ENCODE results near the gene GADD45G.

GADD45G gene

GRCh38 chr9:89641980-89642379, 37.2 kb downstream of the GADD45G start:
- no peak for TF ChIP-seq CTCF (IDR thresholded peaks at IDR 0.05; ENCODE audit: borderline replicate concordance, control extremely low read depth, extremely low read depth, insufficient read depth, missing control alignments)
- no peak for DNase-seq (ENCODE audit: low spot score)
- in situ Hi-C loops (cut with MboI; ENCODE audit: low sequenced_read_pairs, unreplicated experiment) = no loop called here

- no peak for DNase-seq (ENCODE audit: low spot score)
- in situ Hi-C loops (cut with MboI; ENCODE audit: low sequenced_read_pairs, unreplicated experiment) = no loop called here
- no peak for TF ChIP-seq CTCF (IDR thresholded peaks at IDR 0.05; ENCODE audit: borderline replicate concordance, control extremely low read depth, extremely low read depth, insufficient read depth, missing control alignments)
Measured at GRCh38 chr9:89642789-89643188, 38.0 kb downstream of the GADD45G start.

- DNase-seq (ENCODE audit: low spot score) = no peak
Measured at GRCh38 chr9:89646189-89646939, 41.6 kb downstream of the GADD45G start.

GRCh38 chr9:89647366-89648128, 42.7 kb downstream of the GADD45G start:
- in situ Hi-C loops (cut with MboI; ENCODE audit: low sequenced_read_pairs, unreplicated experiment) = no loop called here
- DNase-seq (ENCODE audit: low spot score) = no peak
- TF ChIP-seq CTCF (IDR thresholded peaks at IDR 0.05; ENCODE audit: borderline replicate concordance, control extremely low read depth, extremely low read depth, insufficient read depth, missing control alignments) = no peak

More at GRCh38 chr9:89646189-89646939, 41.6 kb downstream of the GADD45G start:
- in situ Hi-C loops (cut with MboI; ENCODE audit: low sequenced_read_pairs, unreplicated experiment) = no loop called here
- no peak for TF ChIP-seq CTCF (IDR thresholded peaks at IDR 0.05; ENCODE audit: borderline replicate concordance, control extremely low read depth, extremely low read depth, insufficient read depth, missing control alignments)

- DNase-seq (ENCODE audit: low spot score) = no peak
- no peak for TF ChIP-seq CTCF (IDR thresholded peaks at IDR 0.05; ENCODE audit: borderline replicate concordance, control extremely low read depth, extremely low read depth, insufficient read depth, missing control alignments)
- in situ Hi-C loops (cut with MboI; ENCODE audit: low sequenced_read_pairs, unreplicated experiment) = no loop called here
Measured at GRCh38 chr9:89648247-89649000, 43.6 kb downstream of the GADD45G start.

GRCh38 chr9:89649039-89649691, 44.4 kb downstream of the GADD45G start:
- TF ChIP-seq CTCF (IDR thresholded peaks at IDR 0.05; ENCODE audit: borderline replicate concordance, control extremely low read depth, extremely low read depth, insufficient read depth, missing control alignments) = no peak
- in situ Hi-C loops (cut with MboI; ENCODE audit: low sequenced_read_pairs, unreplicated experiment) = no loop called here

More at GRCh38 chr9:89649039-89649691, 44.4 kb downstream of the GADD45G start:
- DNase-seq (ENCODE audit: low spot score) = no peak

Measured in GM13976 (cell line).